Skeletal muscle satellite cell (primary cell): ENCODE data around the gene SNAP91. TPM values are rescaled to one million over a fixed set of nuclear protein-coding genes. Genes with fewer than 3 reads are reported as not detected.
"Not testable (repeated sequence)": the region's sequence is repeated elsewhere in the genome, so short reads cannot be mapped to it uniquely, and the experiment has no call there.

Experiments
- H3K27me3 ChIP-seq: 2 replicates; pipeline ENCODE4 v1.7.0; 2013; ENCODE audit warnings: low read length; ENCODE audit not compliant: control insufficient read depth, insufficient read depth
- H3K36me3 ChIP-seq: 2 replicates; pipeline ENCODE4 v1.7.0; 2013; ENCODE audit warnings: mild to moderate bottlenecking, control low read depth, low read length; ENCODE audit not compliant: insufficient read depth
- H3K4me1 ChIP-seq: 2 replicates; pipeline ENCODE4 v1.7.0; 2013; ENCODE audit warnings: low read length; ENCODE audit not compliant: control insufficient read depth, insufficient read depth
- H3K4me2 ChIP-seq: 2 replicates; pipeline ENCODE4 v1.7.0; 2013; ENCODE audit warnings: mild to moderate bottlenecking, low read length
- H3K4me3 ChIP-seq: 2 replicates; pipeline ENCODE4 v1.7.0; 2013; ENCODE audit warnings: low read length
- H3K9ac ChIP-seq: 2 replicates; pipeline ENCODE4 v1.7.0; 2013; ENCODE audit warnings: mild to moderate bottlenecking, low read depth, low read length, moderate library complexity
- H3K9me3 ChIP-seq: replicated peaks from 2 replicates; pipeline ENCODE4 v1.7.0; 2013; ENCODE audit warnings: mild to moderate bottlenecking, control low read depth, low read length
- total RNA-seq: library from RNA; depleted of rRNA; stranded (reverse); fragments of >200 nt; gene quantifications from 2 replicates; pipeline ENCODE4 v1.2.3, GENCODE V29; 2012; rRNA removed

Gene SNAP91
- 0.22 and 0.51 TPM in 2 replicates for total RNA-seq

- Histone ChIP-seq H3K4me3 (peak within 1 kb of the TSS; percentile 69), H3K4me2 (peak within 1 kb of the TSS; percentile 89), H3K9ac (no peak within 1 kb of the TSS), H3K9me3 (no peaks in the 10 kb centered on the region), H3K4me1 (peaks cover 5% of the 10 kb centered on the region), H3K27me3 (peaks cover 36% of the 10 kb centered on the region), H3K36me3 (no peaks in the 10 kb centered on the region)
Measured at GRCh38 chr6:83708970-83709747, at the start of gene SNAP91. Gene SNAP91 (minus strand): TSS chr6:83709101. CDS start chr6:83707927, 1,174 bp downstream.

- no peaks in the 10 kb centered on the region for H3K27me3 ChIP-seq
Measured at GRCh38 chr6:83758533-83758932, 49.6 kb upstream of the SNAP91 start.

GRCh38 chr6:83757021-83757420 lies 48.1 kb upstream of the SNAP91 start:
- Histone ChIP-seq H3K9me3 (no peaks in the 10 kb centered on the region), H3K4me2 (no peak overlapping the region), H3K4me1 (no peaks in the 10 kb centered on the region), H3K4me3 (no peak overlapping the region), H3K9ac (no peak overlapping the region), H3K27me3 (no peaks in the 10 kb centered on the region), H3K36me3 (no peaks in the 10 kb centered on the region)

More at GRCh38 chr6:83758533-83758932, 49.6 kb upstream of the SNAP91 start:
- Histone ChIP-seq H3K4me2 (no peak overlapping the region), H3K4me1 (no peaks in the 10 kb centered on the region), H3K9me3 (no peaks in the 10 kb centered on the region), H3K36me3 (no peaks in the 10 kb centered on the region), H3K9ac (no peak overlapping the region), H3K4me3 (no peak overlapping the region)

- Histone ChIP-seq H3K4me1 (no peaks in the 10 kb centered on the region), H3K27me3 (no peaks in the 10 kb centered on the region), H3K4me3 (no peak overlapping the region), H3K9me3 (no peaks in the 10 kb centered on the region), H3K4me2 (no peak overlapping the region), H3K9ac (no peak overlapping the region), H3K36me3 (no peaks in the 10 kb centered on the region)
Measured at GRCh38 chr6:83756565-83756964, 47.7 kb upstream of the SNAP91 start.

GRCh38 chr6:83752375-83752774 lies 43.5 kb upstream of the SNAP91 start:
- H3K9ac ChIP-seq, H3K4me2 ChIP-seq, H3K4me1 ChIP-seq, H3K27me3 ChIP-seq, H3K4me3 ChIP-seq, H3K9me3 ChIP-seq, H3K36me3 ChIP-seq: not testable (repeated sequence)

GRCh38 chr6:83741089-83741488 lies 32.2 kb upstream of the SNAP91 start:
- H3K4me2 ChIP-seq: no peak overlapping the region

GRCh38 chr6:83735461-83735860 lies 26.6 kb upstream of the SNAP91 start:
- no peak overlapping the region for H3K4me2 ChIP-seq
- no peaks in the 10 kb centered on the region for H3K4me1 ChIP-seq
- no peak overlapping the region for H3K9ac ChIP-seq
- no peaks in the 10 kb centered on the region for H3K36me3 ChIP-seq
- H3K4me3 ChIP-seq: no peak overlapping the region
- no peaks in the 10 kb centered on the region for H3K27me3 ChIP-seq
- H3K9me3 ChIP-seq: no peaks in the 10 kb centered on the region

More at GRCh38 chr6:83741089-83741488, 32.2 kb upstream of the SNAP91 start:
- Histone ChIP-seq H3K9ac (no peak overlapping the region), H3K4me1 (no peaks in the 10 kb centered on the region), H3K9me3 (no peaks in the 10 kb centered on the region), H3K4me3 (no peak overlapping the region), H3K36me3 (no peaks in the 10 kb centered on the region), H3K27me3 (no peaks in the 10 kb centered on the region)

GRCh38 chr6:83729871-83730270 lies 21.0 kb upstream of the SNAP91 start:
- no peak overlapping the region for H3K4me2 ChIP-seq
- H3K36me3 ChIP-seq: no peaks in the 10 kb centered on the region
- H3K27me3 ChIP-seq: peaks cover 2% of the 10 kb centered on the region
- H3K9me3 ChIP-seq: no peaks in the 10 kb centered on the region
- no peak overlapping the region for H3K9ac ChIP-seq
- no peak overlapping the region for H3K4me3 ChIP-seq
- no peaks in the 10 kb centered on the region for H3K4me1 ChIP-seq

- Histone ChIP-seq H3K27me3 (peaks cover 12% of the 10 kb centered on the region), H3K9ac (no peak overlapping the region), H3K4me1 (no peaks in the 10 kb centered on the region), H3K36me3 (no peaks in the 10 kb centered on the region), H3K4me3 (no peak overlapping the region), H3K4me2 (no peak overlapping the region), H3K9me3 (no peaks in the 10 kb centered on the region)
Measured at GRCh38 chr6:83722876-83723275, 14.0 kb upstream of the SNAP91 start.

GRCh38 chr6:83717809-83718208 lies 8.9 kb upstream of the SNAP91 start:
- H3K4me2 ChIP-seq: no peak overlapping the region

GRCh38 chr6:83711958-83712357 lies 3.1 kb upstream of the SNAP91 start:
- no peaks in the 10 kb centered on the region for H3K36me3 ChIP-seq
- no peak overlapping the region for H3K4me2 ChIP-seq
- no peak overlapping the region for H3K4me3 ChIP-seq
- peaks cover 28% of the 10 kb centered on the region for H3K27me3 ChIP-seq
- no peaks in the 10 kb centered on the region for H3K9me3 ChIP-seq
- no peak overlapping the region for H3K9ac ChIP-seq
- H3K4me1 ChIP-seq: peaks cover 5% of the 10 kb centered on the region

More at GRCh38 chr6:83717809-83718208, 8.9 kb upstream of the SNAP91 start:
- Histone ChIP-seq H3K9me3 (no peaks in the 10 kb centered on the region), H3K27me3 (peaks cover 6% of the 10 kb centered on the region), H3K4me1 (no peaks in the 10 kb centered on the region), H3K36me3 (no peaks in the 10 kb centered on the region), H3K4me3 (no peak overlapping the region), H3K9ac (no peak overlapping the region)

GRCh38 chr6:83709748-83710050 lies 798 bp upstream of the SNAP91 start:
- Histone ChIP-seq H3K4me2 (peak overlapping the region; percentile 89), H3K27me3 (peaks cover 36% of the 10 kb centered on the region), H3K36me3 (no peaks in the 10 kb centered on the region), H3K9me3 (no peaks in the 10 kb centered on the region), H3K4me3 (no peak overlapping the region), H3K4me1 (peaks cover 5% of the 10 kb centered on the region), H3K9ac (no peak overlapping the region)
